SIG-M5 (cell line): ENCODE results near the gene UMOD.

Experiments
- DNase-seq: peaks from one replicate; lab custom pipeline; 2025; lab: John Stamatoyannopoulos, UW

Gene UMOD

GRCh38 chr16:20300312-20301097 is 52.0 kb downstream of the UMOD start:
- no peak for DNase-seq

- no peak for DNase-seq
Measured at GRCh38 chr16:20298452-20298851, 54.1 kb downstream of the UMOD start.

DNA sequence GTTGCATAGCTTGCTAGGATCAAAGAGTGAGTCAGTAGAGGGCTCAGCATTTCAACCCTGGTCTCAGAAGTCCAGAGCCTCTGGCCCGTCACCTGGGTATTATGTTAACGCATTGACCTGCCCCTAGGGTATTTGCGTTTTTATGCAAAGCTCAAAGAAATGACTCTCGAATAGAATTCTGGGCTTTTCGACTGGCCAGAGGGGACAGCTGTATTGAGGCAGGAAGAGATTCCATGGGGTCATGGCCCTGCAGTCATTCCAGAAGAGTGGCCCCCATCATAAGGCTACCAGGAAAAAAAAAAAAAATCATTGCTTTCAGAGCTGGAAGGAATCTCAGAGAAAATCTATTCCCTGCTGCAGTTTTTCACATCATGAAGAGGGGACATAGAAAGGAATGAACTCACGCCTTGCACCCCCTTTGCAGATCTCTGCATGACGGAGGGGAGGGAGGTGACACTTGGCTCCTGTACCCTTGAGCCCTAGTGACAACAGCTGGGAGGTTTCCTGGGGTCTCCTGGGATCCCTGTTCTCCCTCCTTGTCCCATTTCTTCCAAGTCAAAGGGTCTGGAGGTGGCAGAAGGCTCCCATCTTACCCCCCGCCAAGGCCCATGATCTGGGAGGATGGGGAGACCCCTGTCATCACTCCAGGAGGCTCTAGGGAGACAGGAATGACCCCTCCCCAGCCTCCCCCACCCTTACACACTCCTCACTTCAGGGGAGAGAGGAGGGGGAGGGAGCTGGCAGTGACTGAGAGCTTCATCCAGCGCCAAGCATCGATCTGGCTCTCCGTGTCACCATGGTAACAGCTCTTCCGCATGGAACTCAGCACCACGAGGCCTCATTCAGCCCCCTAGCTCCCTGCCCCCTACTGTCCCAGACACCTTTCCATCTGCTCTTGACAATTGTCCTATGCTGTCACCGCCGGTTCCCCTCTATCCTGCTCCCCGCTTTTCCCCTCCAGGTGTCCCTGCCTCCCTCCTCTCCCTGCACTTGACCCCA is 61.0 kb downstream of the UMOD start:
- no peak for DNase-seq

- no peak for DNase-seq
Measured at GRCh38 chr16:20289571-20289970, 62.9 kb downstream of the UMOD start.

- DNase-seq: no peak
Measured at GRCh38 chr16:20285993-20286499, 66.5 kb downstream of the UMOD start.
